Fibroblast of lung (primary cell): ENCODE results near the gene WDR88. TPM values are rescaled to one million over a fixed set of nuclear protein-coding genes. Genes with fewer than 3 reads are reported as not detected.
"Not testable (repeated sequence)": the region's sequence is repeated elsewhere in the genome, so short reads cannot be mapped to it uniquely, and the experiment has no call there.

ENCODE experiments used
- DNase-seq, 2 donors: peaks; one replicate each; pipeline versions ENCODE4 v3.0.0 to v3.0.0-alpha.2; 2010; ENCODE audit warnings: low read depth in 2 of 2
- H2AFZ ChIP-seq: 2 replicates; pipeline ENCODE4 v1.5.1; 2012; ENCODE audit warnings: low read length, control low read depth, inconsistent platforms
- H3K27ac ChIP-seq: 2 replicates; pipeline ENCODE4 v1.5.1; 2011; ENCODE audit warnings: low read length, control low read depth; ENCODE audit not compliant: insufficient read depth
- H3K27me3 ChIP-seq: 2 replicates; pipeline ENCODE4 v1.5.1; 2011; ENCODE audit warnings: mild to moderate bottlenecking, low read length; ENCODE audit not compliant: control insufficient read depth, insufficient read depth
- H3K36me3 ChIP-seq: 2 replicates; pipeline ENCODE4 v1.5.1; 2011; ENCODE audit warnings: low read length; ENCODE audit not compliant: control insufficient read depth, insufficient read depth
- H3K4me1 ChIP-seq: 2 replicates; pipeline ENCODE4 v1.5.1; 2011; ENCODE audit warnings: low read length; ENCODE audit not compliant: control insufficient read depth, insufficient read depth; ENCODE audit errors: extremely low read depth
- H3K4me2 ChIP-seq: 2 replicates; pipeline ENCODE4 v1.5.1; 2011; ENCODE audit warnings: low read length, control low read depth; ENCODE audit not compliant: insufficient read depth; ENCODE audit errors: extremely low read depth
- H3K4me3 ChIP-seq, 4 experiments: fragments of 200-600 bp in 1 of 4; sonication (generic) in 1 of 4; replicated peaks in 1 of 4; 2 replicates each; pipeline ENCODE4 v1.5.1; 2011 to 2016; ENCODE audit warnings: low read length in 4 of 4, low read depth in 3 of 4, mild to moderate bottlenecking in 3 of 4, control low read depth in 2 of 4, inconsistent platforms in 1 of 4, mixed read lengths in 1 of 4; ENCODE audit not compliant: insufficient read depth in 1 of 4; ENCODE audit errors: control extremely low read depth in 1 of 4
- H3K79me2 ChIP-seq: 2 replicates; pipeline ENCODE4 v1.5.1; 2012; ENCODE audit warnings: mild to moderate bottlenecking, low read length, inconsistent platforms; ENCODE audit not compliant: control insufficient read depth, insufficient read depth
- H3K9ac ChIP-seq: 2 replicates; pipeline ENCODE4 v1.5.1; 2011; ENCODE audit warnings: mild to moderate bottlenecking, low read length, control low read depth; ENCODE audit not compliant: insufficient read depth
- H3K9me3 ChIP-seq: 2 replicates; pipeline ENCODE4 v1.5.1; 2012; ENCODE audit warnings: low read depth, low read length; ENCODE audit not compliant: control insufficient read depth, insufficient read depth
- H4K20me1 ChIP-seq: 2 replicates; pipeline ENCODE4 v1.5.1; 2011; ENCODE audit warnings: low read length; ENCODE audit not compliant: control insufficient read depth, insufficient read depth; ENCODE audit errors: extremely low read depth
- EZH2 ChIP-seq: IDR thresholded peaks from 2 replicates; pipeline ENCODE4 v1.5.1; 2012; ENCODE audit warnings: low read length, control low read depth, mild to moderate bottlenecking; ENCODE audit errors: missing control alignments
- polyA plus RNA-seq, 2 donors: library from polyadenylated mRNA; depleted of rRNA in 1 of 2; stranded (reverse) in 1 of 2; unstranded in 1 of 2; fragments of >200 nt; gene quantifications; 2 replicates each; pipeline ENCODE4 v1.2.1, GENCODE V29; 2011 to 2012; ENCODE audit warnings: missing spikeins in 1 of 2
- total RNA-seq: library from RNA; depleted of rRNA; stranded (reverse); fragments of >200 nt; gene quantifications from 2 replicates; pipeline ENCODE4 v1.2.1, GENCODE V29; 2014
- TF ChIP-seq, protein P1 (sequence below), 2 donors: IDR thresholded peaks in 1 of 2; conservative IDR thresholded peaks in 1 of 2; 1 replicate in 1 of 2; 2 replicates in 1 of 2; pipeline ENCODE4 v1.5.1; 2011 to 2012; ENCODE audit warnings: low read length in 2 of 2, control low read depth in 1 of 2, inconsistent platforms in 1 of 2, low read depth in 1 of 2, mild to moderate bottlenecking in 1 of 2

The WDR88 gene
- total and polyA plus RNA-seq, 2 donors (not counting 1 experiment from before 2014, with no cell fraction given) = not detected

DNA sequence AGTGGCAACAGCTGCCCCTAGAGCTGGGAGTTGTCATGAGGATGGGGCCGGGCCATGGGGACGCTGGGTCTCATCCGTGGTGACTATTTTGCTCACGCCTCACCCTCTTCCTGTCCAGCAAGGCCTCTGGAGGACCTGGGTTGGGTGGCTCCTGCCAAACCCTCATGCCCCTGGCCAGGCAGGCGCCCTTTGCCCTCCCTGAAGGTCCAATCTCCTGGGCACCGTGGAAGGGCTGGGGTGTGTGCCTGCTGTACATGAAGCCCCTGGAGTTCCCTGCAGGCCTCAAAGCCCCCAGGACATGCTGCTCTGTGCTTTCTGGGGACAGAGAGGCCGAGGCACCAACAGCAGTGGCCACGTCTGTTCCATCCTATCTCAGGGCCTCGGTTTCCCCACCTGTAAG lies 76.0 kb downstream of the WDR88 start:
- no peaks in the 10 kb centered on the region for H3K79me2 ChIP-seq
- H3K27me3 ChIP-seq = no peaks in the 10 kb centered on the region
- TF ChIP-seq, protein P1, sequence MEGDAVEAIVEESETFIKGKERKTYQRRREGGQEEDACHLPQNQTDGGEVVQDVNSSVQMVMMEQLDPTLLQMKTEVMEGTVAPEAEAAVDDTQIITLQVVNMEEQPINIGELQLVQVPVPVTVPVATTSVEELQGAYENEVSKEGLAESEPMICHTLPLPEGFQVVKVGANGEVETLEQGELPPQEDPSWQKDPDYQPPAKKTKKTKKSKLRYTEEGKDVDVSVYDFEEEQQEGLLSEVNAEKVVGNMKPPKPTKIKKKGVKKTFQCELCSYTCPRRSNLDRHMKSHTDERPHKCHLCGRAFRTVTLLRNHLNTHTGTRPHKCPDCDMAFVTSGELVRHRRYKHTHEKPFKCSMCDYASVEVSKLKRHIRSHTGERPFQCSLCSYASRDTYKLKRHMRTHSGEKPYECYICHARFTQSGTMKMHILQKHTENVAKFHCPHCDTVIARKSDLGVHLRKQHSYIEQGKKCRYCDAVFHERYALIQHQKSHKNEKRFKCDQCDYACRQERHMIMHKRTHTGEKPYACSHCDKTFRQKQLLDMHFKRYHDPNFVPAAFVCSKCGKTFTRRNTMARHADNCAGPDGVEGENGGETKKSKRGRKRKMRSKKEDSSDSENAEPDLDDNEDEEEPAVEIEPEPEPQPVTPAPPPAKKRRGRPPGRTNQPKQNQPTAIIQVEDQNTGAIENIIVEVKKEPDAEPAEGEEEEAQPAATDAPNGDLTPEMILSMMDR (conservative IDR thresholded peaks at IDR 0.05 in 1 of 2, IDR thresholded peaks at IDR 0.05 in 1 of 2; ENCODE audit: low read depth in 1 of 2, low read length in 2 of 2) = no peak
- TF ChIP-seq EZH2 = no peak
- no peaks in the 10 kb centered on the region for H3K4me1 ChIP-seq
- no peaks in the 10 kb centered on the region for H3K9me3 ChIP-seq
- no peak overlapping the region for H2AFZ ChIP-seq
- no peak overlapping the region for H3K9ac ChIP-seq
- no peak overlapping the region for H3K27ac ChIP-seq
- no peak overlapping the region for H3K4me3 ChIP-seq
- peaks cover 4% of the 10 kb centered on the region for H3K36me3 ChIP-seq
- DNase-seq = no peak
- H4K20me1 ChIP-seq = no peaks in the 10 kb centered on the region
- H3K4me2 ChIP-seq = no peak overlapping the region

DNA sequence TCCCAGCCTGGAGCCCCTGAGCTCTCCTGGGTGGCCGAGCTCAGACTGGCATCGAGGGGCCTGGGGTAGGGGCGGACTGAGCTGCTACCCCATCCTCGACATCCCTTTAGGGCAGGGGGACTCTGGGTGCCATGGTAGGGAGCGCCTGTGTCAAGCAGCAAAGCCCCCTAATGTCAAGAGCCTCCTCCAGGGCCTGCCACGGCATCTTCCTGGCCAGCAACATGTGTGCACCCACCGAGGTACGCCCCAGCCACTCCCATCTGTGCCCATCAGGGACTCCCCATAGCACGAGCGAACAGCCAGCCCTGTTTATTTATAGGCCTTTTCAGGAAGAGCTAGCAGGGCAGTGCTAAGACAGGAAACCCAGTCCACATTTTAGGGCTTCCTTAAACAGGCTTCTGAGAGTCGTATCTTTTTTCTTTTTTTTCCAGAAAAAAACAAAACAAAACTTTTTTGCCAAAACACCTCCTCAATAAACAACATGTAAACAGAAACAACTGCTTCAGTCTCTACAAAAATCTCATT lies 76.5 kb downstream of the WDR88 start:
- Histone ChIP-seq H3K9ac (no peak overlapping the region), H3K27ac (no peak overlapping the region), H3K27me3 (no peaks in the 10 kb centered on the region), H3K9me3 (no peaks in the 10 kb centered on the region), H3K4me3 (no peak overlapping the region), H2AFZ (no peak overlapping the region), H3K36me3 (peaks cover 4% of the 10 kb centered on the region), H3K4me2 (no peak overlapping the region), H3K79me2 (no peaks in the 10 kb centered on the region), H4K20me1 (no peaks in the 10 kb centered on the region), H3K4me1 (no peaks in the 10 kb centered on the region)
- TF ChIP-seq, protein P1 (conservative IDR thresholded peaks at IDR 0.05 in 1 of 2, IDR thresholded peaks at IDR 0.05 in 1 of 2; ENCODE audit: low read depth in 1 of 2, low read length in 2 of 2) = no peak
- no peak for TF ChIP-seq EZH2
- DNase-seq = no peak

DNA sequence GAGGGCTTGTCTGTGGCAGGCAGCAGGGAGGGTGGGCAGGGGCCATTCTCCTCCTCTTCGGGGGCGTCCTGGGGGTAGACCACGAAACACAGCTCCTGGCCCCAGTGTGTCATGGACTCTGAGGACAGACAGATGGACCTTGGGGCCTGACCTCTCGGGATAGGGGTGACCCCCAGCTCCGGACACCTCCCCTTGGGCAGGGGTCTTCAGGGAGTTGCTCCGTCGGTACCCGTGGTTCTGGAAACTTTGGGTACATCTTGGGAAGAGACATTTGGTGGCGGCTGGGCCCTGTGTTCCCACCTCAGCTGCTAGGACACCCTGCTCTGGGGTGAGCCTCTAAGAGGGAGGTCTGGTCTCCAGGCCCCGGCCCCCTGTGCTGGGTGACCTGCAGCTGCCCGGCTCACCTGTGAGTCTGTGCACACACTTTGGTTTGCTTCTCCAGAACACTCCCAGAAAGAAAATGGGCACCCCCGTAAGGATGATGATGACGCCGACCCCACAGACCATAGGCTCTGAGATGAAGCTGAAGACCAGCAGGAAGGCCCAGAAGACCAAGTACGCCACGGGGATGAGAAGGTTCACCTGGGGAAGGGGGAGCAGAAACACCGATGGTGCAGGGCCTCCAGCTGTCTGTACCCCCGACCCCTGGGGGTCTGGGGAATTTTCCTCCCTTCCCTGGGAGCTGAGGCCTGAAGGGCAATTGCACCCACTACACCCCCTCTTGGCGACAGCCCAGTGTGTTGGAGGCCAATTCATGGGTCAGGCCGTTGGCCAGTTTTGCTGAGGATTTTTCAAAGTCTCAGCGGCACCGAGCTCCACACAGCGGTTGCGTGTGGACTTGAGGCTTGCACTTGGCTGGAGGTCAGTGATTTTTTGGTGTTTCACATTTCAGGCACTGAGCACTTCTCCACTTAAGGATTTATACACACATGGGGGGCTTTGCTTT lies 77.3 kb downstream of the WDR88 start:
- H3K4me3 ChIP-seq = no peak overlapping the region
- no peaks in the 10 kb centered on the region for H3K9me3 ChIP-seq
- no peaks in the 10 kb centered on the region for H4K20me1 ChIP-seq
- H3K36me3 ChIP-seq = peaks cover 4% of the 10 kb centered on the region
- H3K79me2 ChIP-seq = no peaks in the 10 kb centered on the region
- no peak for DNase-seq
- H3K4me1 ChIP-seq = no peaks in the 10 kb centered on the region
- no peak overlapping the region for H3K27ac ChIP-seq
- no peak for TF ChIP-seq EZH2
- TF ChIP-seq, protein P1 (conservative IDR thresholded peaks at IDR 0.05 in 1 of 2, IDR thresholded peaks at IDR 0.05 in 1 of 2; ENCODE audit: low read depth in 1 of 2, low read length in 2 of 2) = peak in 1 of 2 donors; percentile 27
- no peak overlapping the region for H3K4me2 ChIP-seq
- H3K9ac ChIP-seq = no peak overlapping the region
- H3K27me3 ChIP-seq = no peaks in the 10 kb centered on the region
- H2AFZ ChIP-seq = no peak overlapping the region

DNA sequence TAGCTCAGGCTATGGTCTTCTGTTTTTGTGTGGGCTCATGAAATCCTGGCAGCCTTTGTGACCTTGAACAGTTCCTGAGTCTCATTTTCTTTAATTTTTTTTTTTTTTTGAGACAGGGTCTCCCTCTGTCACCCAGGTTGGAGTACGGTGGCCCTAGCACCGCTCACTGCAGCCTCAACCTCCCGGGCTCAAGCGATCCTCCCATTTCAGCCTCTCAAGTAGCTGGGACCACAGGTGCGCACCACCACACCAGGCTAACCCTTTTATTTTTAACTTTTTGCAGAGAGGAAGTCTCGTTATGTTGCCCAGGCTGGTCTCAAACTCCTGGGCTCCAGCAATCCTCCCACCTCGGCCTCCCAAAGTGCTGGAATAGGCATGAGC lies 77.9 kb downstream of the WDR88 start:
- H3K27me3 ChIP-seq, H3K4me2 ChIP-seq, H3K9ac ChIP-seq, DNase-seq, H3K9me3 ChIP-seq, H3K27ac ChIP-seq, H2AFZ ChIP-seq, H3K4me3 ChIP-seq, H4K20me1 ChIP-seq, H3K79me2 ChIP-seq, H3K4me1 ChIP-seq, H3K36me3 ChIP-seq: not testable (repeated sequence)
